GM23248 (cell line): ENCODE data around the gene CRACDL. TPM values are rescaled to one million over a fixed set of nuclear protein-coding genes. Genes with fewer than 3 reads are reported as not detected.

Experiments
- DNase-seq: peaks from one replicate; pipeline ENCODE4 v3.0.0-alpha.2; 2015
- H2AFZ ChIP-seq: fragments of 200-600 bp; sonication (generic); 2 replicates; pipeline ENCODE4 v1.6.1; 2016; ENCODE audit warnings: antibody characterized with exemption
- H3F3A ChIP-seq: fragments of 200-600 bp; sonication (generic); 2 replicates; pipeline ENCODE4 v1.6.1; 2016; ENCODE audit warnings: mild to moderate bottlenecking, antibody characterized with exemption, mixed run types; ENCODE audit not compliant: insufficient read depth
- H3K27ac ChIP-seq: fragments of 200-600 bp; sonication (generic); 2 replicates; pipeline ENCODE4 v1.5.1; 2016; ENCODE audit warnings: mild to moderate bottlenecking
- H3K27me3 ChIP-seq: fragments of 200-600 bp; sonication (generic); replicated peaks from 2 replicates; pipeline ENCODE4 v1.6.1; 2016; ENCODE audit warnings: mild to moderate bottlenecking; ENCODE audit not compliant: insufficient read depth
- H3K36me3 ChIP-seq: fragments of 200-600 bp; sonication (generic); 2 replicates; pipeline ENCODE4 v1.6.1; 2016; ENCODE audit warnings: low read depth, mild to moderate bottlenecking
- H3K4me1 ChIP-seq: fragments of 200-600 bp; sonication (generic); 2 replicates; pipeline ENCODE4 v1.6.1; 2016; ENCODE audit warnings: mild to moderate bottlenecking; ENCODE audit not compliant: insufficient read depth
- H3K4me2 ChIP-seq: fragments of 200-600 bp; sonication (generic); one replicate; pipeline ENCODE4 v1.6.1; 2016; ENCODE audit warnings: mild to moderate bottlenecking; ENCODE audit not compliant: unreplicated experiment
- H3K4me3 ChIP-seq: fragments of 200-600 bp; sonication (generic); 2 replicates; pipeline ENCODE4 v1.5.1; 2016; ENCODE audit warnings: mild to moderate bottlenecking
- H3K79me2 ChIP-seq: fragments of 200-600 bp; sonication (generic); 2 replicates; pipeline ENCODE4 v1.6.1; 2016; ENCODE audit warnings: mild to moderate bottlenecking; ENCODE audit not compliant: insufficient read depth
- H3K9ac ChIP-seq: fragments of 200-600 bp; sonication (generic); 2 replicates; pipeline ENCODE4 v1.6.1; 2016; ENCODE audit warnings: mild to moderate bottlenecking
- H3K9me2 ChIP-seq: fragments of 200-600 bp; sonication (generic); 2 replicates; pipeline ENCODE4 v1.6.1; 2016; ENCODE audit warnings: mixed run types, mild to moderate bottlenecking, moderate library complexity; ENCODE audit not compliant: insufficient read depth
- H3K9me3 ChIP-seq: fragments of 200-600 bp; sonication (generic); one replicate; pipeline ENCODE4 v1.6.1; 2017; ENCODE audit warnings: low read depth
- H4K20me1 ChIP-seq: fragments of 200-600 bp; sonication (generic); 2 replicates; pipeline ENCODE4 v1.6.0; 2016; ENCODE audit not compliant: insufficient read depth
- EZH2 ChIP-seq: fragments of 200-600 bp; sonication (generic); IDR thresholded peaks from 2 replicates; pipeline ENCODE4 v1.6.1; 2018; ENCODE audit warnings: antibody characterized with exemption, mild to moderate bottlenecking; ENCODE audit not compliant: insufficient read depth, poor library complexity, severe bottlenecking
- EZH2phosphoT487 ChIP-seq: fragments of 200-600 bp; sonication (generic); IDR thresholded peaks from 2 replicates; pipeline ENCODE4 v1.6.1; 2018; ENCODE audit warnings: antibody characterized with exemption, moderate library complexity, mild to moderate bottlenecking, low read depth; ENCODE audit not compliant: insufficient read depth
- WGBS, 2 experiments: methylation state at CpG; one replicate each; pipeline ENCODE4 v1.1.6; 2015 to 2017; ENCODE audit warnings: low lambda C conversion rate in 2 of 2, low coverage in 1 of 2; ENCODE audit errors: missing lambda C conversion rate in 2 of 2; 5-methylcytosine and 5-hydroxymethylcytosine counted together
- in situ Hi-C: fragments of 300-500 bp; cut with MboI; formaldehyde crosslinking; loops from 2 replicates; pipeline ENCODE4 v1.15.0; 2020
- polyA plus RNA-seq: library from polyadenylated mRNA; unstranded; fragments of >200 nt; fragmentation: Nextera tagmentation; extraction: Ambion mirVana; gene quantifications from 2 replicates; pipeline ENCODE4 v1.2.1, GENCODE V29; 2016
- total RNA-seq: library from RNA; depleted of rRNA; stranded (reverse); fragments of >200 nt; shearing (Covaris generic); gene quantifications from 2 replicates; pipeline ENCODE4 v1.2.3, GENCODE V29; 2014

The CRACDL gene
- total and polyA plus RNA-seq, 2 experiments from 2014 or later, result not detected

- Histone ChIP-seq H3K4me3 (no peak overlapping the region), H3K36me3 (no peaks in the 10 kb centered on the region), H3K79me2 (no peaks in the 10 kb centered on the region), H4K20me1 (no peaks in the 10 kb centered on the region), H3K9me2 (no peaks in the 10 kb centered on the region), H3K9me3 (no peaks in the 10 kb centered on the region), H3K27ac (no peak overlapping the region), H2AFZ (no peak overlapping the region), H3K4me1 (no peaks in the 10 kb centered on the region), H3K4me2 (no peak overlapping the region), H3F3A (no peaks in the 10 kb centered on the region), H3K9ac (no peak overlapping the region), H3K27me3 (peaks cover 9% of the 10 kb centered on the region; the same call in 1 of the 2 replicates)
- no peak for TF ChIP-seq EZH2
- no peak for TF ChIP-seq EZH2phosphoT487
- 71 to 73% methylated on average over 11 of the region's 11 CpGs for WGBS, 2 experiments
- no peak for DNase-seq
- in situ Hi-C loops, result no loop called here
Observed at GRCh38 chr2:98894331-98895000, 41.6 kb downstream of the CRACDL start.

GRCh38 chr2:98893911-98894321 is 42.1 kb downstream of the CRACDL start:
- Histone ChIP-seq H3K9ac (no peak overlapping the region), H3K27me3 (peaks cover 9% of the 10 kb centered on the region; the same call in 1 of the 2 replicates), H3K4me2 (no peak overlapping the region), H3K79me2 (no peaks in the 10 kb centered on the region), H3K4me3 (no peak overlapping the region), H3F3A (no peaks in the 10 kb centered on the region), H3K9me2 (no peaks in the 10 kb centered on the region), H3K4me1 (no peaks in the 10 kb centered on the region), H2AFZ (no peak overlapping the region), H3K9me3 (no peaks in the 10 kb centered on the region), H4K20me1 (no peaks in the 10 kb centered on the region), H3K27ac (no peak overlapping the region), H3K36me3 (no peaks in the 10 kb centered on the region)
- TF ChIP-seq EZH2phosphoT487 (no peak), EZH2 (no peak)
- in situ Hi-C loops, result no loop called here
- 65% methylated on average over 10 of the region's 10 CpGs for WGBS, 2 experiments
- DNase-seq, result no peak

GRCh38 chr2:98892871-98893270 is 43.2 kb downstream of the CRACDL start:
- Histone ChIP-seq H3F3A (no peaks in the 10 kb centered on the region), H3K36me3 (no peaks in the 10 kb centered on the region), H3K4me1 (no peaks in the 10 kb centered on the region), H3K27me3 (peaks cover 9% of the 10 kb centered on the region; the same call in 1 of the 2 replicates), H3K4me3 (no peak overlapping the region), H3K9me2 (no peaks in the 10 kb centered on the region), H2AFZ (no peak overlapping the region), H3K79me2 (no peaks in the 10 kb centered on the region), H4K20me1 (no peaks in the 10 kb centered on the region), H3K4me2 (no peak overlapping the region), H3K27ac (no peak overlapping the region), H3K9me3 (no peaks in the 10 kb centered on the region), H3K9ac (no peak overlapping the region)
- DNase-seq, result no peak
- TF ChIP-seq EZH2 (no peak), EZH2phosphoT487 (no peak)
- 60 to 75% methylated on average over 6 of the region's 6 CpGs for WGBS, 2 experiments
- in situ Hi-C loops, result no loop called here

- TF ChIP-seq EZH2 (no peak), EZH2phosphoT487 (no peak)
- 83 to 91% methylated on average over 1 of the region's 1 CpG for WGBS, 2 experiments
- Histone ChIP-seq H3K36me3 (no peaks in the 10 kb centered on the region), H3K4me1 (no peaks in the 10 kb centered on the region), H3K9me2 (no peaks in the 10 kb centered on the region), H3K79me2 (no peaks in the 10 kb centered on the region), H3K4me3 (no peak overlapping the region), H3K9ac (no peak overlapping the region), H3K27ac (no peak overlapping the region), H3K27me3 (peaks cover 6% of the 10 kb centered on the region; the same call in 1 of the 2 replicates), H3K4me2 (no peak overlapping the region), H3F3A (no peaks in the 10 kb centered on the region), H2AFZ (no peak overlapping the region), H4K20me1 (no peaks in the 10 kb centered on the region), H3K9me3 (no peaks in the 10 kb centered on the region)
- no peak for DNase-seq
- in situ Hi-C loops, result no loop called here
Observed at GRCh38 chr2:98891591-98891990, 44.4 kb downstream of the CRACDL start.
